Endometrium (tissue), 2 donors: Measurements from ENCODE around the gene ASIC1.
"Not testable (repeated sequence)": the region's sequence is repeated elsewhere in the genome, so short reads cannot be mapped to it uniquely, and the experiment has no call there.

Experiments used
- FAIRE-seq: peaks from 2 replicates; lab custom pipeline; 2012; peaks lifted over from hg19 to GRCh38; lab: Jason Lieb, UNC
- donor health status: control.
- donor health status: control.

ASIC1 gene

DNA sequence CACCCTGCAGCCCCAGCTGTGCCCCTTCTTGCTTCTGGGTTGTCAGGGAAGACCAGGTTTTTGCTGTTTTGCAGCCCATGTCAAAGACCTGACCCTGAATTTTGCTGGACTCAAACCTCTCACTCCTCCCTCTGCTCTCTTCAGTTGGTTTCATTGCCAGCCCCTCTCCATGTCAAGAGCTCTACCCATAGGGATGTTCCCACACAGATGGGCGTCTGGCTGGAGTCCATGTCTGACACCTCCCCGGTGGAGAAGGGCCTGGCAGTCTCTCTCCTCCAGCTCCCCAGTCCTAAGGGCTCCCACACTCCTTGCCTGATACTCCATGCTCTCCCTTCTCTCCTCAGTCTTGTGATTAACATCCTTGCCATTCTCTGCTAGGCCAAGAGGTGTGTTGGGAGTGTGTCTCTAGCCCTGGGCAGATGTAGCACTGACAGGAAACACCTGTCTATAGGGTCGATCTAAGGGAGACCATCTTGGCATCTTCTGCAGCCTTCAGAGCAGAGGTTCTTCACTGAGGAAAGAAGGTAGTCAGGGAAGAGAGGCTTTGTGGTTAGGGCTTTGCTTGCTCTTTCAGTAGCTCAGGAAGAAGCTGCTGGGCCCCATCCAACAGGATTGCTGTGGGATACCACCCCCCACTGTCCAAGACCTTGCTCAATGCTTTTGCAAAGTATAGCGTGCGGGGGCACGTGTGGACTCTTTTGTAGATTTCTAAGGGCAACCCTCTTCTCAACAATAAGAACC lies 4.7 kb downstream of the ASIC1 start:
- FAIRE-seq = no peak

DNA sequence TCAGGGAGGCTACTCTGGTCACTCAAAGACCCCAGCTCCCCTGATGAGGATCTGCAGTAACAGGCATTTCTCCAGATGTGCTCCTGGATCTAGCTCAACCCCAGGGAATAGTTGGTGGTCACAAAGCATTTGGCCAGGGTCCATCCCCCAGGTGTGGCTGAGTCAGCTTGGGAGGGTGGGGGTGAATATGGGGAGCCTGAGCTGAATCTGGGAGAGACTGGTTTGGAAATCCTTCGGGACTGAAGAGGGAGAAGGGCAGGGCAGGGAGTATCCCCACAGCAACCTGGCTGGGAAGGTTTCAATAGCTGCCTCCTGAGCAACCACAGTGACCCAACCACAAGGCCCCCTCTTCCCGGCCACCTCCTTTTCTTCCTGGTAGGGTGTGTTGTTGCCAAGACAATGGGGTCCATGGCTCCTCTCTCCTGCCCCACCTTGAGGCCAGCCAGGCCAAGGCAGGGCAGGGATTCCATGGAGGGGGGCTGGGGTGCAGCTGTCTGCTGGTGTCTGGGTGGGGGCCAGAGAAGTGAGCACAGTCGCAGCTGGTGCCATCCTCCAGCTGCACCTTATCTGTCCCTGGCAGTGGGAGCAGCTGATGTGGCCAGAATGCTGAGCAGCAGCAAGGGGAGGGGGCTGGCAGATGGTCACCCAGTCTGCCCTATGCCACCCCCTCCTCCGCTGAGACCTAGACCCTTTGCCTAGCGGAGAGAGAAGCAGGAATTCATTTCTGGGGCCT lies 5.5 kb downstream of the ASIC1 start:
- FAIRE-seq = no peak

DNA sequence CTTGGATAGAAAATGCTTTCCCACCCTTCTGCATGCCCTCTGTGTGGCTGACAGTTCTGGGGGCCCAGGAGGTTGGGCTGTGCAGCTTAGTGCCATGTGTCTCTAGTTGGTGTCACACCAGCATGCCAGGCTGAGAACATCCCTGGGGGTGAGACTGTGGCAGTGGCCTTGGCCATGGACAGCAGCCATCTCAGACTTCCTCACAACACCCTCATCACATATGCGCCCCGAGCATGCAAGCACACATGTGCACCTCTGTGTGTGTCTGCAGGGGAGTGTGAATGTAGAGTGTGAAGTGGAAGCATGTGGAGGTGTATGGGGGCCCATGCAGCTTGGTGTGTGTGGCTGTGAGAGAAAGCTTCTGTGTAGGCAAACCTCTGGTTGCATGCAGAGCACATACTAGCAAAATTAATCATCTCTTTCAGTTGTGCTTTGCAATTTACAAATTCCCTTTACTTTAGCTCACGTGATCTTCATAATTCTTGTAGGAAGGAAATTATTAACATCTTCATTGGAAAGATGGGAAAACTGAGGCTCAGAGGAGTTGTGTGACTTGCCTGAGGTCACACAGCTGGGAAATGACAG lies 8.4 kb downstream of the ASIC1 start:
- FAIRE-seq = no peak

DNA sequence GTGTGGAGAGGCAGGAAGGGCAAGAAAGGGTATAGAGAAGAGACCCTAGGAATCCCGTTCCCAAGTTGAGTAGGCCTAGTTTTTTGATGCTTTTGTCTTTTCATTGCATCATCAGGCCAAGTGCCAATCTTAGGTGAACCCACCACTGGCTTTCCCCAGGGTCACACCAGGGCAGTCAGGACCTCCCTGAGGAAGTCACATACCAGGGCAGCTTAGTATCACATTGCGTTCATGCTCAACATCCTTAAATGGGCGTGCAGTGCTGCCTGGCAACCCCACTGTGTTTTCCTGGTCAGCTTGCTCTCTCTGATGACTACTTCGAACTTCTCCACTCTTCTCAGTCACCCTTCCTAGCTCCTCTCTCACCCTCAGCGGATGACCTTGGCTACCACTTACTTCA lies 9.0 kb downstream of the ASIC1 start:
- no peak for FAIRE-seq

DNA sequence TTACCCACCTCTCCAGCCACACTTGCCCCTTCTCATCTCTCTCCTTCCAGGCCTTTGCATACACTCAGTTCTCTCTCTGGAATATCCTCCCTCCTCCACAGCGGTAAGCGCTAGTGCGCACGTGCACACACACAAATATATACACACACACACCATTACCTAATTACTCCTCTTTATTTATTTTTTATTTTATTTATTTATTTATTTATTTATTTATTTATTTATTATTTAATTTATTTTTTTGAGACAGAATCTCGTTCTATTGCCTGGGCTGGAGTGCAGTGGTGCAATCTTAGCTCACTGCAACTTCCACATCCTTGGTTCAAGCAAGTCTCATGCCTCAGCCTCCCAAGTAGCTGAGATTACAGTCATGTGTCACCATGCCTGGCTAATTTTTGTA lies 11.7 kb downstream of the ASIC1 start:
- FAIRE-seq = no peak

DNA sequence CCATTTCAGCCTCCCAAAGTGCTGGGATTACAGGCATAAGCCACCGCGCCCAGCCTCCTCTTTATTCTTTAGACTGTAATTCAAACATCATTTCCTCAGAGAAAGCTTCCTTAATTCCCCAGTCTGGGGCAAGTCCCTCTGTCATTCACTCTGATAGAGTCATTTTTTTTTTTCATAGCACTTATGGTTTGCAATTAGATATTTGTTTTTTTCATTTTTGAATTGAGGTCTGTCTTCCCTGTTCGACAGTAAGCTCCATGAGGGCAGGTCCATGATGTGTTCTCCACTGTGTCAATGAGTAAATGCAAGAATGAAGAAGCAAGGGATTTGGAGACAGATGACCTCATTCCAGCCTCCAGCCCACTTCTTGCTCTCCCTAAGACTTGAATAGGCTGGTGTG lies 12.1 kb downstream of the ASIC1 start:
- no peak for FAIRE-seq

DNA sequence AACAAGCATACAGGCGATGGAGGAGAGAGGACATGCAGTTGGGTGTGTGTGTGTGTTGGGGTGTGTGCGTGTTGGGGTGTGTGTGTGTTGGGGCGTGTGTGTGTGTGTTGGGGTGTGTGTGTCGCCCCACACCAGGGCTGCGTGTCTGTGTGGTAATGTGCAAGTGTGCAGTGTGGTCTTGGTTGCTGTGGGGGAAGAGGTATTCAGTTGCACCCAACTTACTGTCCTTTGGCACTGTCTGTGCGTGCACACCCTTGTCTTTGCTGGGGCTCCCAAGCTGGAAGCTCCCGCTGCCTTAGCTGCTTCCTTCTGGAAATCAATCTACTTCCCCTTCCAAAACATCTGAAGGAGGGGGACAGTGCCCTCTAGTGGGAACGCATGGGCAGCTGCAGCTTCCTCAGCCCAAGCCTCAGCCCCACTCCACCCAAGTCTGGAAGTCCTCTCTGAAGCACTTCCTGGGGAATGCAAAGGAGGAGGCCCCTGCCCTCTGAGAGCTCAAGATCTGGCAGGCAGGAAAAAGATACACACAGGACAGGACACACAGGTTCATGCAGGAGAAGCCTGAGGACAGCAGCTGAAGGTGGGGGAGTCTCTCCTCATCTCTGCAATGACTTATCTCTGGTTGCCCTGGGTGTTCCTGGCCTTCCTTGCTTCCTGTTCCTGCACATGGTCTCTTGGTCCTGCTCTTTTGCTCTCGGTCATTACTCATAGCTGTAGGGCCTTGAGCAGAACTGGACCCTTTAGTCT lies 13.1 kb downstream of the ASIC1 start:
- no peak for FAIRE-seq

DNA sequence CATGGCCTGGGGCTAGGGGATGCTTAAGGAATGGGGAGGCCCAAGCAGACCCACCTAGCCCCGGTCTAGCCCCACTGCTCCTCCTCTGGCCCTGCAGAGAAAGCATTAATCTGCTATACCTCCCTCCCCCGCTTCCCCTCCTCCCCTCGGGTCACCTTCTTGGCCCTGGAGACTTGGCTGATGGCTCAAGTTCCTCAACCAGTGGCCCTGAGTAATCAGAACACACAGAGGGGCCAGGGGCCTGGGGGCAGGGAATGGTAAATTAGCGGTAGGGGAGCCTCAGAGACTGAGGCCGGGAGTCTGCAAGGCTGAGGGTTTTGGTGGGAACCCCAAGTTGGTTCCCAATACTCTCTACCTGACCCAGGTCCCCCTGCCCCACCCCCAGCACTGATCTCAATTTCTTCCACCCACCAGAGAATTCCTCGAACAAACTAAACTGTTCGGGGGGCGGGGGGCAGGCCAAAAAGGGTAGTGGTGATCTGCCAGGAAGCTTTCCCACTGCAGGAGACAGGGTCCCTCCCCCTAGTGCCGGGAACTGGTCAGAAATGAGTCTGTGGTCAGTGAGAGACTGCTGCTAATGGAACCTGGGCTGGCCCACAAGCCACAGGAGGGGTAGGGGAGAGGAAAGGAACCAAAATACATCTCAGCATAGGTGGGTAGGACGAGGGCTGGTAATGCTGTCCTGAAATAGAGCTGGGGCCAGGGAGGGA lies 15.0 kb downstream of the ASIC1 start:
- no peak for FAIRE-seq

DNA sequence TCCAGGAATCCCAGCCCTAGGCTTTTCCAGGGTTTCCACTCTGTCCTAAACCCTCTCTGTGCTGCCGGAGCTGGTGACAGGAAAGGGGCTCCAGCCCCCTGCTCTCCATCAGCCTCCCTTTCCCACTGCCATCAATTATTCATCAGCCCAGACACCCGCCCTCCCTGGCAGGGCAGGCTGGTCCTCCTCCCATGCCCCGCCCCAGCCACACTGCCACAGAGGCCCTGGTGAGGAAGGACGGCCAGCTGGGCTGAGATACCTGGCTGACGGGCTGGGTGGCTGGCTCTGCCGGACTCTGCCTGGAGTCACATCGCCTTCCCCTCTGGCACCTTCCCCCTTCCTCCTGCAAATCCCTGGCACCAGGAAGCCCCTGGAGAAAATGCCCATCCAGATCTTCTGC lies 15.8 kb downstream of the ASIC1 start:
- no peak for FAIRE-seq

DNA sequence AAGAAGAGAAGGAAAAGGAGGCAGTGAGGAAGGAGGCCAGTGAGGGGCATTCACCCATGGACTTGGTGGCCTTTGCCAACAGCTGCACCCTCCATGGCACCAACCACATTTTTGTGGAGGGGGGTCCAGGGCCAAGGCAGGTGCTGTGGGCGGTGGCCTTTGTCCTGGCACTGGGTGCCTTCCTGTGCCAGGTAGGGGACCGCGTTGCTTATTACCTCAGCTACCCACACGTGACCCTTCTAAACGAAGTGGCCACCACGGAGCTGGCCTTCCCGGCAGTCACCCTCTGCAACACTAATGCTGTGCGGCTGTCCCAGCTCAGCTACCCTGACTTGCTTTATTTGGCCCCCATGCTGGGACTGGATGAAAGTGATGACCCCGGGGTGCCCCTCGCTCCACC lies 16.3 kb downstream of the ASIC1 start:
- FAIRE-seq = no peak

DNA sequence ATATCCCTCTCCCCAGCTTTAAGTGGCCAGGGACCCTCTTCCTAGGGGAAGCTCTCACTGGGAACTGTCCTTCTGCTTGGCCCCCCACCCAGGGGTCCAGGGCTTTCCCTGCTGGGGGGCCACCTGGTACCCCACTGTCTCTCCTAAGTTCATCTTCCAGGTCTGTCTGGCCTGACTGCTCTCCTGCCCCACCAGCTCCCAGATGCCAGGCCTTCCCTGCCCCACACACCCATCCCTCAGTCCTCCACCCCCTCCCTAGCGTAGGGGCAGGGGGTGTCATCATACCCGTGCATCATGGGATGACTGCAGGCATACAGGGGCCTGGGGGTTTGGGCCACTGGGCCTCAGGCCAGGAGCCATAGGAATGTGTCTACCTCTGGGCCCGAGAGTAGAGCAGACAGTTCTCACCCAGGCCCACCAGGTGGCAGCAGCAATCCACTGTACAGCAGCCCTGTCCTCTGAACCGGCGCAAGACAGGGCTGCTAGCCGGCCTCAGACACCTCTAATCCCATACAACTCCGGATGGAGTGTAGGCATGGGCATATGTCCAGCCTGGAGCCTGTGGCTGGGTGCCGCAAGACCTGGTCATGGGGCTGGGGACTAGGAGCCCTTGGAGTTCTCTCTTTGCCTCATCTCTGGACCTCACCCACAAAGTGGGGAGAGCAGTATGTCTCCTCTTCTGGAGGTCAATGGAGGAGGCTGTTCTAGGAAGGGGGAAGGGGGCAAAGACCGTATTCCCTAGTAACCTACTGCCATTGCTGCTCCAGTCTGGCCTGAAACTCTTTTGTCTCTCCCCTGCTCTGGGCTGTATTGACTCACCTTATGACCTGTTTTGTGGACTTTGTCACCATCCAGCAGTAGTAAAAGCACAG lies 17.8 kb downstream of the ASIC1 start:
- no peak for FAIRE-seq

DNA sequence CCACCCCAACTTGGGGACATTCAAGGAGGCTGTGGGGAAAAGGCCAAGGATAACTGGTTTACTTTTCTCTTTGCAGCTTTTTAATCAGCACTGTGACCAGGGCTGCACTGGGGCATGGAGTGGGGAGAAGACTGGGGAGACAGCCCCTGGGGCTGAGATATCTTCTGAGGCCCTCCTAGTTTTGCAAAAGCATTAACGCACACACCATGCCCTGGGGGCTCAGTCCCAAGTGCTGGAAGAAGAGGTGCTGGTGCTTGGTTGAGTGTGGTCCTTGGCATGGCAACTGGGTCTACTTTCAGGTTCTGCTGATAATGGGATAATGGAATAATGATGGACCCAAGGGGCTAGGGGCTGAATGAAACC lies 18.4 kb downstream of the ASIC1 start:
- FAIRE-seq = no peak

DNA sequence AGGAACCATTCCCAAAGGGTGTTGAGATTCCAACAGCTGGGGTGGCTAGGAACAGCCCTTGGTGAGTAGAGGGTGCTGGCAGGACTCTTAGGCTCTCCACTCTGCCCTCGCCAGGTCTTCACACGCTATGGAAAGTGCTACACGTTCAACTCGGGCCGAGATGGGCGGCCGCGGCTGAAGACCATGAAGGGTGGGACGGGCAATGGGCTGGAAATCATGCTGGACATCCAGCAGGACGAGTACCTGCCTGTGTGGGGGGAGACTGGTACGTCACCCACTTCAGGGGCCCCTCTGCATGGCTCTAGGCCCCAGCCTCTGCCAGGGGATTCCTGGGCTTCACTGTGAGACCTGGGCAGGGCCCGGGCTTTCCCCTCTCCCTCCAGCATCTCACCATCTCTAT lies 19.7 kb downstream of the ASIC1 start:
- no peak for FAIRE-seq

DNA sequence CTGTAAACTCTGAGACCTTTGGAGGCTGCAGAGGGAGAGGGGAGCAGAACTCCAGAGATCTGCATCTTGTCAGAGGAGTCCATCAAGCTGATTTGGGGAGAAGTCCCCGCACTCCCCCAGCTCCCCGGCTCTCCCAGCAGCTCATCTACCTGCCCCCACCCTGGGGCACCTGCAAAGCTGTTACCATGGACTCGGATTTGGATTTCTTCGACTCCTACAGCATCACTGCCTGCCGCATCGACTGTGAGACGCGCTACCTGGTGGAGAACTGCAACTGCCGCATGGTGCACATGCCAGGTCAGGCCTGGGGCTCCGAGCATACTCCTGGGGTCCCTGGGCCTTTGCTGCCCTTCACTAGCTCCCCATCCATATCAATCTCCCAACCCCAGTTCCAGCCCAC lies 20.9 kb downstream of the ASIC1 start:
- FAIRE-seq = no peak

DNA sequence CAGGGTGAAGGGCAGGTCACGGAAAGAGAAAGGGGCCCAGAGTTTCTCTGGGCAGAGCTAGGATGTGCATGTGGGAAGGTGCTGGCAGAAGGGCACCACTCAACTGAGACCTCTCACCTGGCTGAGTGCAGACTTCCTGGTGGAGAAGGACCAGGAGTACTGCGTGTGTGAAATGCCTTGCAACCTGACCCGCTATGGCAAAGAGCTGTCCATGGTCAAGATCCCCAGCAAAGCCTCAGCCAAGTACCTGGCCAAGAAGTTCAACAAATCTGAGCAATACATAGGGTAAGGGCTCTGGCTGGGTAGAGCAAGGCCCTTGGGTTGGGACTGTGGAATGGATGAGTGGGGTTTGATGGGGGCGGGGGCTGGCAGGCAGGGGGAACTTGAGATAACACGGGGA lies 22.4 kb downstream of the ASIC1 start:
- no peak for FAIRE-seq

DNA sequence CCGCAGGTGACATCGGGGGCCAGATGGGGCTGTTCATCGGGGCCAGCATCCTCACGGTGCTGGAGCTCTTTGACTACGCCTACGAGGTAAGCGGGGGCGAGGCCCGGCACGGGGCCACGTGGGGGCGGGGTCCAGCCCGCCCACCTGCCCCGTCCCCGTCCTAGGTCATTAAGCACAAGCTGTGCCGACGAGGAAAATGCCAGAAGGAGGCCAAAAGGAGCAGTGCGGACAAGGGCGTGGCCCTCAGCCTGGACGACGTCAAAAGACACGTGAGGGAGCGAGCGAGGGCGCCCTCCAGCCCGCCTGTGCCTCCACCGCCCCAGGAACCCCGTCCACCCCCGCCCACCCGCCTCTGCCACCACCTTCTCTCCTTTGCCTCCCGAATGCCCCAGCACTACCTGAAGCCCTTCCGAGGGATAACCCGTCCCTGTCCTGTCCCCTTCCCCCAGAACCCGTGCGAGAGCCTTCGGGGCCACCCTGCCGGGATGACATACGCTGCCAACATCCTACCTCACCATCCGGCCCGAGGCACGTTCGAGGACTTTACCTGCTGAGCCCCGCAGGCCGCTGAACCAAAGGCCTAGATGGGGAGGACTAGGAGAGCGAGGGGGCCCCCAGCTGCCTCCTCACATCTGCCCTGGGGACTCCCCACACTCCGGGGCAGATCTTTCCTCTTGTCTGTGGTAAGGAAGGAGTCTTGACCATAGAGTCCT lies 23.9 kb downstream of the ASIC1 start:
- no peak for FAIRE-seq

DNA sequence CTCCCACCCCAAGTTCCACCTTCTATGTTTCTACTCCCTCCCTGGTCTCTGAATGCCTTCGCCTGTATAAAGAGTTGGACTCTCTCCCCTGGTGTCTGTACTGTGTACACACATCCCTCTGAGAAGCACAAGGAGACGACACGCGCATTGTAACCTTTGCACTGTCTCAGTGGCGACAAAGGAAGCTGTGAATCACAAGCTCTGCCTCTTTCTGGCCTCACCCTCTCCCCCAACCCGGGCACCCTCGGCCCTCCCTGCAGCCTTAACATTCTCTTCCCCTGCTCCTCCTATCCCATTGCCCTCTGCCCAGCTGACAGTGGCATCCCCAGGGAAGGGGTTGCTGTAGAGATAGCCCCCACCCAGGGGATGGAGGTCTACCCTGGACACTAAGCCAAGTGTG lies 25.2 kb downstream of the ASIC1 start:
- FAIRE-seq = no peak

DNA sequence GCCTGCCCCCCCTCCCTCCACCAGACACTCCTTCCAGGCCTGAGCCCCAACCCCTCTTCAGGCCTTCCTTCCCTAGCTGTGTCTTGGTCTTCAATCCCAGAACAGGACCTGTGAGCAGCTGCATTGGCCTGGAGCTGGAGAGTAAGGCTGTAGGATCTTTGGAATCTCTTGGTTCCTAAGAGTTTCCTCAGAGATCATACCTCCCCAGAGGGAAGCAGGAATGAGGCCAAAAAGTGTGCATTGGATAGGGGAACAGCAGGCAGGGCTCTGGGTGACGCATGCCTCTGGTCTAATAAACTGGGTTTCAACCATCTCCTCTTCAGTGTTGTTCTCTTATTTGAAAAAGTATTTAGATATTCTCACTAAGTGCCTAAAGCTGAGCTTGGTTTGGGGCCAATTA lies 25.9 kb downstream of the ASIC1 start:
- FAIRE-seq = no peak

DNA sequence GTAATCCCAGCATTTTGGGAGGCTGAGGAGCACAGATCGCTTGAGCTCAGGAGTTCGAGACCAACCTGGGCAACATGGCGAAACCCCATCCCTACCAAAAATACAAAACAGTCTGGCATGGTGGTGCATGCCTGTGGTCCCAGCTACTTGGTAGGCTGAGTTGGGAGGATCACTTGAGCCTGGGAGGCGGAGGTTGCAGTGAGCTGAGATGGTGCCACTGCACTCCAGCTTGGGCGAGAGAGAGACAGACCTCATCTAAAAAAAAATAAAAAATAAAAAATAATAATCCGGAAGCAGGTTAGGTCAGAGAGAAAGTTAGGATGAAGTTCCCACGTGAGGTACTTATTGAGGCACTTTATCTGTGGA lies 27.0 kb downstream of the ASIC1 start:
- not testable (repeated sequence) for FAIRE-seq

DNA sequence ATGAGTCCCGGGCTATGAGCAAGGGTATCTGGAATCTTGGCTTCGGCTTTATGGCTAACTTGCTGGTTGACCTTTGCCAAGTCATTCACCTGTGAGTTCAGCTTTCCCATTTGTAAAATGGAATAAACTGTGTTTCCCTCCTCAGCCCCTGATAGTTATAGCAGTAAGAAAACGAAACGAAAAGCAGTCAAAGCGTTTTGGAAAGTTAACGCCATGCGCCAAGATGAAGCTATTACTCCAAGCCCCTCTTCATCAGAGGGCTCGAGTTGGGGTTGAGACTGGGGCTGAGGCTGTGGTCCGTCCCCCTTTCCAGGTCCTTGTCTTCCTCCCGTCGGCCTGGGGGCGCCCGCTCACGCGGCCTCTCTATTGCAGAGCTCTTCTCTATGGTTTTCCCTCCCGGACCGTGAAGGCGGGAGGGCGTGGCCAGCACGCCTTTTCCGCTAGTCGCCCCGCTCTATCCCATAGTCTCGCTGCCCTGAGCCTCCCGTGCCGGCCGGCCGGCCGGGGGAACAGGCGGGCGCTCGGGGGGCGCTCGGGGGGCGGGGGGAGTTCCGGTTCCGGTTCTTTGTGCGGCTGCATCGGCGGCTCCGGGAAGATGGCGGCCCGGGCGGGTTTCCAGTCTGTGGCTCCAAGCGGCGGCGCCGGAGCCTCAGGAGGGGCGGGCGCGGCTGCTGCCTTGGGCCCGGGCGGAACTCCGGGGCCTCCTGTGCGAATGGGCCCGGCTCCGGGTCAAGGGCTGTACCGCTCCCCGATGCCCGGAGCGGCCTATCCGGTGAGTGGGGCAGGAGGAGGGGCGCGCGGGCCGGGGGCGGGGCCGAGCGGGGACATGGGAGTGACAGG lies 27.6 kb downstream of the ASIC1 start, which contains the start of gene SMARCD1:
Gene SMARCD1 (plus strand): TSS at position 568 of the 840 bp plus-strand sequence. CDS start 28 bp downstream, at position 596.
- no peak for FAIRE-seq
